Measurements from ENCODE around the gene ORAI2.
A peak's percentile ranks its signal among the peaks of the same experiment; 100 is the strongest.
"Not testable (repeated sequence)": the region's sequence is repeated elsewhere in the genome, so short reads cannot be mapped to it uniquely, and the experiment has no call there.

ORAI2 gene

DNA sequence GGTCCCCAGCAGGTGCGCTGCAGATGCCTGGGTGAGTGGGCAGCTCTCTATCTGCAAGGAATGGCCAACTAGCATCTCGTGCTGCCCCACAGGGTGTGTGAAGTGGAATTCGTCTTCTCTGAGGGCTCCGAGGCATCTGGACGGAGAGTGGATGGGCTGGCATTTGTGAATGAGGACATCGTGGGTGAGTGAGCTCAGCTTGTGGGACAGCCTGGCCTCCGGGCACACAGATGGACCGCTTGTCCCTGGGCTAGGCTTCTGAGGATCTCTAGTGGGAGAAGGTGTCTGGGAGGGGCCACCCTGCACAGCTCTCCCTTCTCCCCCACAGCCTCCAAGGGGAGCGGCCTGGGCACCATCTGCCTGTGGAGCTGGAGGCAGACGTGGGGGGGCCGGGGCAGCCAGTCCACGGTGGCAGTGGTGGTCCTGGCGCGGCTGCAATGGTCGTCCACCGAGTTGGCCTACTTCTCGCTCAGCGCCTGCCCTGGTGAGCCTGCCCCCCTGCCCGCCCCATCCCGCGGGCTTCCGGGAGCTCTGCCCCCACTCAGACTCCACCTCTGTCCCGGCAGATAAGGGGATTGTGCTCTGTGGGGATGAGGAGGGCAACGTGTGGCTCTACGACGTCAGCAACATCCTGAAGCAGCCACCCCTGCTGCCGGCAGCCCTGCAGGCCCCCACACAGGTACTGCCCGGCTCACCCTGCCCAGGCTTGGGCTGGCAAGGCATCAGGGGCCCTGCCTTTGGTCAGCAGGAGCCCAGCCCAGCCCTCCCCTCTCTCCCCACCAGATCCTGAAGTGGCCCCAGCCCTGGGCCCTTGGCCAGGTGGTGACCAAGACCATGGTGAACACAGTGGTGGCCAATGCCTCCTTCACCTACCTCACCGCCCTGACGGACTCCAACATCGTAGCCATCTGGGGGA is 39.0 kb downstream of the ORAI2 start:
- DNase-seq: no peak

DNA sequence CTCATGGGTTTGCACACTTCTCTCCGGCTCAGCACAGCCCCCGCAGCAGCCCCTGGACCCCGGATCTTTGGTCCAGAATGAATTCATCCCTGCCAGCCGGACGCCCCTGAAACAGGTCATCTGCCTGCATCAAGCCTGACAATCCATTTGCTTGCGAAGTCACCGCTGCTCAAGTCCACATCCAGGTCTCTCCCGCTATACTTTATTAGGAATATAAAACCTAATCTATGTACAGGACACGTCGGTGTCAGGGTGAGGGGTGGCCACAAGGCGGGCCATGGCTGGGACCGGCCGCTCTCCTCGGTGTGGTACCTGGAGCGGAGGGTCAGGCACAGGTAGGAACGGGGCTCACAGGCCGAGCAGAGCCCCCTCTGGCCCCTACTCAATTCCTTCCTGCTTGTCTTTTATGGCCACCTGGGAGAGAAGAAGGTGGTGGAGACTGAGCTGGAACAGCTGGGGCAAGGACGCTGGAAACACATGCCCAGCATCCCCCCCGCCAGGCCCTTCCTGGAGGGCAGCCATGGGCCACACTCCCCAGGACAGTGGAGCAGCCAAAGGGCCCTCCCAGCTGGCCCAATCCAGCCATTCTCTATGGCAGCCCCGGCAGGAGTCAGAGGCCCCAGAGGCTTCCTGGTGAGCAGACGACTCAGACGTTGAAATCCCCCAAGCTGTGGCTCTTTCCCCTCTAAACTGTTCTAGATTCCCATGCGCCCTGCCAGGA is 40.1 kb downstream of the ORAI2 start:
- DNase-seq: no peak

DNA sequence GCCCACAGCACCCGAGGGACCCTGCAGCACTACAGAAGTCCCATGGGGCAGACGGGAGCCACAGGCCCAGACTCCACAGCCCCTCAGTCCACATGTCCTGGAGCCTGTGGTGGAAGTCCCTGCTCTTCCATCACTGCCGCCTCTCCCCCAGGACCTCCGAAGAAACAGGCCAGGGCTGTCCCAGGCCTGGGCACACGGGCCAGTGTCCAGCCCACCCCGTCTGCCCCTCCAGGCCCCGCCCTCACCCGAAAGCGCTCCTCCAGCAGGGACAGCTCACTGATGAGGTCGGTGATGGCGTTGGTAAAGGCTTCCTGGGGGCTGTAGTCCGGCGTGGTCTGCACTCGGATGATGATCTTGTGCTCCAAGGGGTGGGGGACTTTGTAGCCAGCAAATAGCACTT is 40.7 kb downstream of the ORAI2 start:
- not testable (repeated sequence) for DNase-seq

DNA sequence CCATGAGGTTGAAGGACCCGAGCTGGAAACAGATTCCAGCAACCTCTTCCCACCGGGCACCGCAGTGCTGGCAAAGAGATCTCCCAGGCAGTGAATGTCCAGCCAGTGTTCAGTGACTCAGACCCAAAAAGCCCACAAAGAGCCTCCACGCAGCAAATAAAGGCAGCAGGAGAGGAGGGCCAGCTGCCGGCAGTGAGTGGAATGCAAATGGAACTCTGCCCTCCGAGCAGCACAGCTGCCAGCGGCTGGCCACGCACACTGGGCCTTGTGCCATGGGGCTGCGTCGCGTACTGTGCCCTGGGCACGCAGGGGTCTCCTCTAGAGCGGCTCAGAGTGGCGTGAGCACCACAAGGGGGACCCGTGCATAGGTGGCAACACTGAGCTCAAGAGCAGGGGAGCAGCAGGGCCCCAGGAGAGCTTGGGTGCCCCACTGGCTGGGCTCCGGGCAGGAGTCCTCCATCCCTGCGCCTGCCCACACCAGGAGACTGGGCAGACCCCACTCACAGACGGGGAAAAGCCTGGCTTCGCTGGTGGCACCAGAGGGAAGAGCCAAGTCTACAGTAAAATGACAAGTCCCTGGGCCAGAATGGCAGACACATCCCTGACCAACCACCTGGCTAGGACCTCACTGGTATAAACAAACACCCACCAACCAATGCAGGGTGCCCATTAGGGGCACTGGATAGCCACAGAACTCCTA is 41.5 kb downstream of the ORAI2 start:
- not testable (repeated sequence) for DNase-seq

DNA sequence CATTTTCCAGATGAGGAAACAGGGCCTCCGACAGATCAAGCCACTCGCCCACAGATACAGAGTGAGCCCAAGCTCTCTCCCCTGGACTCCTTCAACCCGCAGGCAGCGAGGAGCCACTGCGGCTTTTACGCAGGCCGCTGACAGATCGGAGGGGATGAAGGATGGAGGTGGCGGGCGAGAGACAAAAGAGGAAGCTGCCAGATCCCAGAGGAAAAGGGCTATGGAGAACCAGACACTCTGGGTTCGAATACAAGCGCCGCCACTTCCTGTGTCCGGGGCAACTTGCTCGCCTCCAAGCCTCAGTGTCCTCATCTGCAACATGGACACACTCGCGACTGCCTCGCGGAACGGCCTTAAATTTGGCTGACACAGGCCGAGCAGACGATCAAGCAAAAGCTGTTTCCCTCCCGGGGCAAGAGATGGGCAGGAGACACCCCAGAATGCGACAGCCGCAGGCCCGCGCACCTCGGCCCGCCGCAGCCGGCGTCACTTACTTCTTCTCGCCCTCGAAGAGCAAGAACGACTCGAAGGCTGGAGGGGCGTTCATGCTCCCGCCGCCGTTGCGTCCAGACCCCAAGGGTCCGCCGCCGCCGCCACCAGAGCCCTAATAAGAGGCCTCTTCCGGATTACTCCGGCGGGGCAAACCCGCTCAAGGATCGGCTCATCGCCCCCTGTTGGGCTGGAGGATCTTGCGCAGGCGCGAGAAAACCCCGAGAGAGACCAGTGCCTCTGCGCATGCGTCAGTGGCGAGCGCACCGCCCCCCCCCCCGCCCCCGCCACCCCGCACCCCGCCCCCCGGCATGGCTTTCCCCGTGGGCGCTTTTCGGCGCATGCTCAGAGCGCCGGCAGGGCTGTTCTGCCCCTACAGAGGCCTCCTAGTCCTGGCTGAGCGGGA is 45.2 kb downstream of the ORAI2 start, which contains the start of gene POLR2J:
Gene POLR2J, minus strand, starts transcription at position 609 of the 895 bp plus-strand sequence. Its CDS starts 62 bp downstream, at position 547.
- DNase-seq: peak; percentile 92

- not testable (repeated sequence) for DNase-seq
Measured at GRCh38 chr7:102479209-102479584, 45.8 kb downstream of the ORAI2 start.

DNA sequence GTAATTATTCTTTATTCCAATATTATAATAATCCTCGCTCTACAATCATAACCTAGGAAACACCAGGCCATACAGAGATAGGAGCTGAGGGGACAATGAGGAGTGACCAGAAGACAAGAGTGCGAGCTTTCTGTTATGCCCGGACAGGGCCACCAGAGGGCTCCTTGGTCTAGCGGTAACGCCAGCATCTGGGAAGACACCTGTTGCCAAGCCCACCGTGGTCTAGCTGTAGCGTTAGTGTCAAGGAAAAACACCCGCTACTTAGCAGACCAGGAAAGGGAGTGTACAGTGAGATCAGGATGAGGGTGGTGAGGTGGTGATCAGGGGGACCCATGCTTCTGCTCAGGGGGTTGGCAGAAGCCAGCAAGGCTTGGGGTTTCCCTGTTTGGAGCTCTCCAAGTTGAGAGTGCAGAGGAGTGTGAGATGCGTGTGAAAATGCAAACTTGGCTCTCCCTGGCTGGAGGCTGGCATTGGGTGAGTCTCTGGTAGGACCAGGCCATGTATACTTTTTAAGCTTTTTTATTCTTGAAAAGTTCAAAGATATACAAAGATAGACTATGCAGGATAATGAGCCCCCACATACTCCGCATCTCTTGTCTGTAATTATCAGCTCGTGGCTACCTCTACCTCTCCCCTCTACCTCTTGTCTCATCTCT is 46.7 kb downstream of the ORAI2 start:
- DNase-seq: not testable (repeated sequence)

- not testable (repeated sequence) for DNase-seq
Measured at GRCh38 chr7:102481962-102482361, 48.6 kb downstream of the ORAI2 start.

DNA sequence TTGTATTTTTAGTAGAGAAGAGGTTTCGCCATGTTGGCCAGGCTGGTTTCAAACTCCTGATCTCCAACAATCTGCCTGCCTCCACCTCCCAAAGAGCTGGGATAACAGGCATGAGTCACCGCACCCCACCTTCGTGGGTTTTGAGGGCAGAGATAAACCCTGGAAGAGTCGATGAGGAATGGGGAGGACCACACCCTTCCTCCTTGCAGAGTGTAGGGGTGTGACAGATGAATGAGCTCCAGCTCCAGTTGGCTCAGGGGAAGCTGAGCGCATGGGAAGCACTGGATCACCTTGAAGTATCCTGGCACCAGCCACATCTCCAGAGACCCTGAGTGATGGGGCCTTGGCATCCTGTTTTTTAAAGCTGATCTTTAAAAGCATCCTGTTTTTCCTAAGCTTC is 50.9 kb downstream of the ORAI2 start:
- DNase-seq: not testable (repeated sequence)

DNA sequence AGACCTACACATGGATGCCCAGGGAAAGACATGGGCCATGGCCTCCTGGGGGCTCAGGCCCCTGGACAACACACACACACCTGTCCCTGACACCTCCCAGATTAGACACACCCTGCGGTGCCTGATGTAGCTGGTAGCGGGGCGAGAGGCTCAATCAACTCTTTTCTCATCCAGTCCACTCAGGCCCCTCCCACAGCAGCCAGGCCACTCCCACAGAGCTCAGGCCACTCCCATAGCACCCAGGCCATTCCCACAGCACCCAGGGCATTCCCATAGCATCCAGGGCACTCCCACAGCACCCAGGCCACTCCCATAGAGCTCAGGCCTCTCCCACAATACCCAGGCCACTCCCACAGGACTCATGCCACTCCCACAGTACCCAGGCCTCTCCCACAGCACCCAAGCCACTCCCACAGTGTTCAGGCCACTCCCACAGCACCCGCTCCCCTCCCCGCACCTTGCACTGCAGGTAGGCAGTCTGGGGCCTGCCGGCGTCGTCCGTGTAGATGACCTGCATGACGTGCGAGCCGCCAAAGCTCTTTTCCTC is 57.2 kb downstream of the ORAI2 start:
- DNase-seq: peak; percentile 54

DNA sequence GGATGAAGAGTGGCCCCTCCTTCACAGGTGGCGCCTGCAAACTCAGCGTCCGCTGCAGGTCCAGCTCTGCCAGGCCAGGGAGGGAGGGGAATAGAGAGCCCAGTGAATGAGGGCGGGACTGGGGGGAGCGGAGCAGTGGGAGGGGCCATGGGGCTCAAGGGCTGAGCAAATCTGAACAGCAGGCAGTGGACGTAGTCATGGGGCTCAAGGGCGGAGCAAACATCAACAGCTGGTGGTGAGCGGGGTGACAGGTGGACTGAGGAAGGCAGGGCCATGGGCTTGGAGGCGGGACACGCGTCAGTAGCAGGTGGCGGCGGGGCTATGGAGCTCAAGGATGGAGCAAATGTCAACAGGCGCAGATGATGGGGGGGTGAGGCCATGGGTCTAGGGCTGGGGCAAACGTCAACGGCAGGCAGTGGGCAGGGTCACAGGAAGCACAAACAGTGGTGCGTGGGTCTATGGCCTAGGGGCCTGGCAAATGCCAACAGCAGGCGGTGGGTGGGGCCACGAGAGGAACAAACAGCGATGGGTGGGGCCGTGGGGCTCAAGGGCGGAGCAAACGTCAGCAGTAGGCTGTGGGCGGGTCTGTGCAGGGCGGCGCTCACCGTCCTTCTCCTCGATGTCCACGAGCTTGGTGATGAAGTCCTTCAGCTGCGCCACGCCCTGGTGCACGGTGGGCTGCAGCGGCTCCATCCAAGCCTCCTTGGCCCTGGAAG is 60.0 kb downstream of the ORAI2 start:
- DNase-seq: peak; percentile 30

DNA sequence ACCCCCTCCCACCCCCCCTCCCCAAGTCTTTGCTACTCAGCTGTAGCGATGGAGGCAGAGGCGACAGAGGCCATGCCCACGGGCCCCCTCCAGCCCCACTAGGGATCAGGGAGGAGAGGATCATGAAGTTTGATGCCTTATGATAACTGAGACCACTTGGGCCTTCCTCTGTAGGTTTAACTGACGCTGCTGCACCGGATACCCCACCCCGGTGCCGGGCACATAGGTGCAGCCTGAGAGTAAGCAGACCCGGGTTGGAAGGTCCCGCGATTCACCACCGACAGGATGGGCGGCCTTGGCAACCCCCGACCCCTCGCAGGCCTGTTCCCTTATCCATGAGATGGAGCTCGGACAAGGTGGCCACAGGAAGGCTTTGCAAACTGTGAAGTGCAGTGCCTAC is 60.7 kb downstream of the ORAI2 start:
- not testable (repeated sequence) for DNase-seq

GRCh38 chr7:102494473-102495149 is 61.2 kb downstream of the ORAI2 start:
- not testable (repeated sequence) for DNase-seq

DNA sequence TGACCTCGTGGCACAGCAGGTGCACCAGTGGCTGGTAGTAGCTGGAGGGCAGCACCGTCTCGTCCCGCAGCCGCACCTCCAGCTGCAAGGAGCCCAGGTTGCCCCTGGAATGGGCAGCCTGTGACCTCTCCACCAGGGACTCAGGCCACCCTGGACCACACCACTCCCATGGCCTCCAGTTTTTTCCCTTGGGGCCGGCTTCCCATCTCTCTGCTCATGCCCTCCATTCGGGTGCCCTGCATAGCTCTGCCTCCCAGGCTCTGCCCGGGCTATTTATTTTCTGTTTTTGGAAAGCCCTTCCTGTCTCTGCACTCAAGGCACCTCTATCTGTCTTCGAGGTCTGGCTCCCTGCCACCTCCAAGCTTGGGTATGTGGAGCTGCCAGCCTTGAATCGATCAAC is 63.5 kb downstream of the ORAI2 start:
- not testable (repeated sequence) for DNase-seq

- not testable (repeated sequence) for DNase-seq
Measured at GRCh38 chr7:102497308-102497707, 63.9 kb downstream of the ORAI2 start.

GRCh38 chr7:102498321-102498720 is 64.9 kb downstream of the ORAI2 start:
- DNase-seq: not testable (repeated sequence)

- DNase-seq: not testable (repeated sequence)
Measured at GRCh38 chr7:102503141-102503540, 69.8 kb downstream of the ORAI2 start.

- not testable (repeated sequence) for DNase-seq
Measured at GRCh38 chr7:102505298-102506185, 72.2 kb downstream of the ORAI2 start.
